M059J (cell line): ENCODE results near the gene RAPGEF5. TPM values are rescaled to one million over a fixed set of nuclear protein-coding genes. Genes with fewer than 3 reads are reported as not detected.
A peak's percentile ranks its signal among the peaks of the same experiment; 100 is the strongest.

Experiments
- DNase-seq: peaks from one replicate; pipeline ENCODE4 v3.0.0-alpha.2; 2012; ENCODE audit warnings: low read depth
- total RNA-seq: library from RNA; depleted of rRNA; stranded (reverse); fragments of >200 nt; shearing (Covaris generic); gene quantifications from 2 replicates; pipeline ENCODE4 v1.2.3, GENCODE V29; 2014

Gene RAPGEF5
- total RNA-seq, 1 experiment from 2014 or later: 0.47 TPM

GRCh38 chr7:22267930-22268615, 88.9 kb downstream of the RAPGEF5 start:
- DNase-seq: no peak

GRCh38 chr7:22262538-22262937, 94.4 kb downstream of the RAPGEF5 start:
- DNase-seq: no peak

- DNase-seq: no peak
Observed at GRCh38 chr7:22256541-22257096, 100.3 kb downstream of the RAPGEF5 start.

GRCh38 chr7:22255834-22256233, 101.1 kb downstream of the RAPGEF5 start:
- DNase-seq: no peak

GRCh38 chr7:22255342-22255741, 101.6 kb downstream of the RAPGEF5 start:
- DNase-seq: no peak

- DNase-seq: no peak
Observed at GRCh38 chr7:22252936-22253536, 103.9 kb downstream of the RAPGEF5 start.

GRCh38 chr7:22252016-22252415, 104.9 kb downstream of the RAPGEF5 start:
- no peak for DNase-seq

GRCh38 chr7:22251281-22251680, 105.7 kb downstream of the RAPGEF5 start:
- DNase-seq: no peak

GRCh38 chr7:22250390-22250789, 106.6 kb downstream of the RAPGEF5 start:
- DNase-seq: no peak

GRCh38 chr7:22248111-22248809, 108.7 kb downstream of the RAPGEF5 start:
- peak; percentile 14 for DNase-seq

GRCh38 chr7:22241805-22242390, 115.1 kb downstream of the RAPGEF5 start:
- DNase-seq: no peak

GRCh38 chr7:22240904-22241571, 115.9 kb downstream of the RAPGEF5 start:
- no peak for DNase-seq

GRCh38 chr7:22238354-22239311, 118.3 kb downstream of the RAPGEF5 start:
- peak; percentile 22 for DNase-seq

- no peak for DNase-seq
Observed at GRCh38 chr7:22235134-22235533, 121.8 kb downstream of the RAPGEF5 start.

- no peak for DNase-seq
Observed at GRCh38 chr7:22234227-22234626, 122.7 kb downstream of the RAPGEF5 start.

- no peak for DNase-seq
Observed at GRCh38 chr7:22231806-22232205, 125.1 kb downstream of the RAPGEF5 start.

- no peak for DNase-seq
Observed at GRCh38 chr7:22231141-22231540, 125.8 kb downstream of the RAPGEF5 start.

GRCh38 chr7:22230238-22230637, 126.7 kb downstream of the RAPGEF5 start:
- no peak for DNase-seq

GRCh38 chr7:22229148-22229547, 127.8 kb downstream of the RAPGEF5 start:
- no peak for DNase-seq

- DNase-seq: no peak
Observed at GRCh38 chr7:22223807-22224206, 133.1 kb downstream of the RAPGEF5 start.

- DNase-seq: no peak
Observed at GRCh38 chr7:22220941-22221340, 136.0 kb downstream of the RAPGEF5 start.
